H1 (cell line): Measurements from ENCODE around the gene TTYH2. TPM values are rescaled to one million over a fixed set of nuclear protein-coding genes. Genes with fewer than 3 reads are reported as not detected.

ENCODE experiments used
- NRF1 ChIP-seq: IDR thresholded peaks from 2 replicates; pipeline ENCODE4 v1.6.1; 2011; ENCODE audit warnings: mild to moderate bottlenecking, low read depth, low read length, improper control_type of control experiment
- polyA plus RNA-seq, 7 experiments: library from polyadenylated mRNA; depleted of rRNA in 3 of 7; stranded (reverse) in 5 of 7; unstranded in 2 of 7; fragments of >200 nt in 5 of 7; fragments of 200-250 nt in 2 of 7; gene quantifications; 1 replicate in 5 of 7; 2 replicates in 1 of 7; 4 replicates in 1 of 7; pipeline versions ENCODE4 v1.2.1 to v1.2.3, GENCODE V29; 2011 to 2013; ENCODE audit warnings: missing spikeins in 2 of 7, mixed read lengths in 2 of 7
- total RNA-seq: library from RNA; stranded (reverse); fragmentation: NEBNext Ultra II Directional; extraction: Animal tissue kit (Norgen Biotek cat#: 25700); gene quantifications from 2 replicates; pipeline ENCODE4 v1.2.1, GENCODE V29; 2021

The TTYH2 gene
- total and polyA plus RNA-seq, 2 of the 8 experiments (the other 6 are each of a cell fraction or from before 2014, with no cell fraction given), result 3.2 to 9.2 TPM

DNA sequence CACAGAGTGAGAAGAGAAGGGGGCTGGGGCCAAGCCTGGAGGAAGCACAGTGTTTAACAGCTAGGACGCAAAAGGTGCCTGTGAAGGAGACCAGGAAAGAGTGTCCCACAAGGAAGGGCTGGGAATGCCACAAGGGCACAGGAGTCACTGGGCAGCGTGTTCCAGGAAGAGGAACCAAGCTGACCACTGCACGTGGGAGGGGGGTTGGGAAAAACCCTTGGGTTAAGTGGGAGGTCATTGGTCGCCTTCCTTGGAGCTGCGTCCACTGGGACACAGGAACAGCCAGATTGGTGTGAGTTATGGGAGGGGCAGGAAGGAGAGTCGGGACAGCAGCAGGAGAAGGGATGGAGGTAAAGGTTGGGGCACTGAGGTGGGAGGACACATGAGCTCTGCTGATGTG is 12.9 kb downstream of the TTYH2 start (continued):
- TF ChIP-seq NRF1, result no peak
